Measurements from ENCODE around the gene GHDC.
"Not testable (repeated sequence)": the region's sequence is repeated elsewhere in the genome, so short reads cannot be mapped to it uniquely, and the experiment has no call there.

GHDC gene

GRCh38 chr17:42191275-42191608 lies 3.1 kb downstream of the GHDC start:
- Histone ChIP-seq H3K27ac (ENCODE audit: low read length) (no peak overlapping the region), H3K4me1 (ENCODE audit: control insufficient read depth, insufficient read depth, low read length) (peaks cover 18% of the 10 kb centered on the region), H3K36me3 (ENCODE audit: control insufficient read depth in 2 of 2, insufficient read depth in 2 of 2, low read length in 2 of 2) (no peaks in the 10 kb centered on the region), H3K4me3 (ENCODE audit: low read length in 2 of 2) (no peak overlapping the region), H3K9ac (ENCODE audit: low read length in 2 of 2) (no peak overlapping the region), H3K27me3 (ENCODE audit: control insufficient read depth in 1 of 2, insufficient read depth in 2 of 2, low read length in 2 of 2) (no peaks in the 10 kb centered on the region), H3K9me3 (ENCODE audit: control insufficient read depth in 2 of 2, low read length in 2 of 2) (no peaks in the 10 kb centered on the region)

DNA sequence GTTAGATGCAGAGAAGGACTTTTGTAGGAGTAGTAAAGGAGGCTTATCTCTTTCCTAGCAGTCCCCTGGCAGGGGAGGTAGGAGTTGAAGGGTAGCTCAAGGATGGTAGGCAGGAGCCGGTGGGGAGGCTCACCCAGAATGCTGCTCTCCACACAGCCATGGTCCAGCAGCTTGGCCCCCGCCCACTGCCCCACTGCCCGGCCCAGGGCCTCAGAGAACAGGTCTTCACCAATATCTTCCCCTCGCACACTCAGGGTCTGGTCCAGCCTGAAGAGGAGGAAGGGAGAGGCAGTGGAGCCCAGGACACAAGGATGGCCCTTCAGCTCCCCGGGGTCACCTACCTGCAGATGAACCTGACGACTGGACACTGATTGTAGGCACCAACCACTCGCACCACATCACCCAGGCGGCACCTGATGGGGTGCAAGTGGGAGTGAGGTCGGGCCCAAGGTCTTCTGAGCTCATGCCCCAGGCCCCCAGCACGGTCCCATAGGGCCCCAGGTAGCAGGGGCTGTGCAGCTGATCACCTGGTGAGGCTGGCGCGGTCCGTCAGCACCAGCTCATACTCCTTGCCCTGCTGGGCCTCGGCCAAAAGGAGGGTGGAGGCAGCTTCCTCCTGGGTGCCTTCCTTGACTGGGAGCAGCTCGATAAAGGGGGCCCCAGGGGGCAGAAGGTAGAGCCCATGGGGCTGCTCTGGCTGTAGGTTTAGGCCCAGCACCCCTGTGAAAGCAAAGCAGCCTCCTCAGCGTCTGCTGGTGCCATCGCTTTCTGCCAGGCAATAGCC lies 3.6 kb downstream of the GHDC start:
- peaks cover 18% of the 10 kb centered on the region for H3K4me1 ChIP-seq (ENCODE audit: control insufficient read depth, insufficient read depth, low read length)
- no peaks in the 10 kb centered on the region for H3K36me3 ChIP-seq (ENCODE audit: control insufficient read depth in 2 of 2, insufficient read depth in 2 of 2, low read length in 2 of 2)
- no peak overlapping the region for H3K4me3 ChIP-seq (ENCODE audit: low read length in 2 of 2)
- no peaks in the 10 kb centered on the region for H3K27me3 ChIP-seq (ENCODE audit: control insufficient read depth in 1 of 2, insufficient read depth in 2 of 2, low read length in 2 of 2)
- no peaks in the 10 kb centered on the region for H3K9me3 ChIP-seq (ENCODE audit: control insufficient read depth in 2 of 2, low read length in 2 of 2)
- no peak overlapping the region for H3K9ac ChIP-seq (ENCODE audit: low read length in 2 of 2)
- H3K27ac ChIP-seq (ENCODE audit: low read length) = no peak overlapping the region

GRCh38 chr17:42189651-42189965 lies 4.7 kb downstream of the GHDC start:
- Histone ChIP-seq H3K36me3 (ENCODE audit: control insufficient read depth in 2 of 2, insufficient read depth in 2 of 2, low read length in 2 of 2) (no peaks in the 10 kb centered on the region), H3K27ac (ENCODE audit: low read length) (no peak overlapping the region), H3K4me1 (ENCODE audit: control insufficient read depth, insufficient read depth, low read length) (peaks cover 21% of the 10 kb centered on the region), H3K9me3 (ENCODE audit: control insufficient read depth in 2 of 2, low read length in 2 of 2) (no peaks in the 10 kb centered on the region), H3K4me3 (ENCODE audit: low read length in 2 of 2) (no peak overlapping the region), H3K27me3 (ENCODE audit: control insufficient read depth in 1 of 2, insufficient read depth in 2 of 2, low read length in 2 of 2) (no peaks in the 10 kb centered on the region), H3K9ac (ENCODE audit: low read length in 2 of 2) (no peak overlapping the region)

DNA sequence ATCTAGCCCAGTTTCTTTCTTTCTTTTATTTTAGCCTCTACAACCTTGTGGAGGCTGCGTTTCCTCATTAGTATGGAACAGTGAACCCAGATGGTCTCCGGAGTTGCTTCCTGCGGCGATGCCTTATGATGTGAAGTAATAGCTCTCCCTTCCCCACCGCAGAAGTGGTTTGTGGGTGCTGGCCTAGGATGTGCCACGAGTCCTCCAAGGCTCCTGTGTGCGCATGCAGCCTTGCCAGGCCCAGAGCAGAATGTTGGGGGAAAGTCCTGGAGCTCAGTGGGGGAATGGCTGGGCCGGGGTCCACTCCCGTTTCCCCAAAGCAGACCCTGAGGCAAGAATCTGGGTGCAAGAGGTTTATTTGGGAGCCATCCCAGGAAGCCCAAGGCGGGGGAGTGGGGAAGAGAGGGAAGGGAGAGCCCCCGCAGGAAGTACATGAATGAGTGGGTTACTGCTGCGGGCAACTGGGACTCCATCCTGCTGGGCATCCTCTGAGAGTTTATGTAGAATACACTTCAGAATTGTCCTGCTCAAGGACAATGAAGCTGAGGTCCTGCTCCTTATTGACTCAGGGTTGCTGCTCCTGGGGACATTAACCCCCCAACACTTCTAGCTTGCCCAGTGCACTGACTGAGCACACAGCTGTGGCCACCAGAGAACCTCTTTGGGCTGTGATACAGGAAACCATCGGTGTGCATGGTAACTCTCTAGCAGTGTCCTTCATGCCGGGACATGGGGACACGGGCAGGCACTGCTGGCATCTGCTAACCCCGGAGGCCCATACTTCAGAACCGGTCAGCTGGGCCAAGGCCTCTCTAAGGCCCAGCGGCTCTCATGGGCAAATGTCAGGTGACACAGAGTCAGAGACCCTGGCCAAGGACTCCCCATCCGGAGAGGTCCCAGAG lies 5.3 kb downstream of the GHDC start:
- no peak overlapping the region for H3K9ac ChIP-seq (ENCODE audit: low read length in 2 of 2)
- no peaks in the 10 kb centered on the region for H3K27me3 ChIP-seq (ENCODE audit: control insufficient read depth in 1 of 2, insufficient read depth in 2 of 2, low read length in 2 of 2)
- H3K27ac ChIP-seq (ENCODE audit: low read length) = no peak overlapping the region
- H3K9me3 ChIP-seq (ENCODE audit: control insufficient read depth in 2 of 2, low read length in 2 of 2) = no peaks in the 10 kb centered on the region
- H3K36me3 ChIP-seq (ENCODE audit: control insufficient read depth in 2 of 2, insufficient read depth in 2 of 2, low read length in 2 of 2) = no peaks in the 10 kb centered on the region
- no peak overlapping the region for H3K4me3 ChIP-seq (ENCODE audit: low read length in 2 of 2)
- H3K4me1 ChIP-seq (ENCODE audit: control insufficient read depth, insufficient read depth, low read length) = peaks cover 23% of the 10 kb centered on the region

- peaks cover 22% of the 10 kb centered on the region for H3K4me1 ChIP-seq (ENCODE audit: control insufficient read depth, insufficient read depth, low read length)
- no peak overlapping the region for H3K9ac ChIP-seq (ENCODE audit: low read length in 2 of 2)
- no peak overlapping the region for H3K27ac ChIP-seq (ENCODE audit: low read length)
- H3K4me3 ChIP-seq (ENCODE audit: low read length in 2 of 2) = no peak overlapping the region
- no peaks in the 10 kb centered on the region for H3K9me3 ChIP-seq (ENCODE audit: control insufficient read depth in 2 of 2, low read length in 2 of 2)
- H3K36me3 ChIP-seq (ENCODE audit: control insufficient read depth in 2 of 2, insufficient read depth in 2 of 2, low read length in 2 of 2) = no peaks in the 10 kb centered on the region
- H3K27me3 ChIP-seq (ENCODE audit: control insufficient read depth in 1 of 2, insufficient read depth in 2 of 2, low read length in 2 of 2) = no peaks in the 10 kb centered on the region
These were observed 6.5 kb downstream of the GHDC start for GRCh38 chr17:42187833-42188232.

GRCh38 chr17:42186191-42186590 lies 8.1 kb downstream of the GHDC start:
- H3K27me3 ChIP-seq (ENCODE audit: control insufficient read depth in 1 of 2, insufficient read depth in 2 of 2, low read length in 2 of 2) = peaks cover 8 to 11% of the 10 kb centered on the region in 2 donors
- peaks cover 20% of the 10 kb centered on the region for H3K4me1 ChIP-seq (ENCODE audit: control insufficient read depth, insufficient read depth, low read length)
- not testable (repeated sequence) for H3K9ac ChIP-seq (ENCODE audit: low read length in 2 of 2); H3K27ac ChIP-seq (ENCODE audit: low read length); H3K9me3 ChIP-seq (ENCODE audit: control insufficient read depth in 2 of 2, low read length in 2 of 2); H3K36me3 ChIP-seq (ENCODE audit: control insufficient read depth in 2 of 2, insufficient read depth in 2 of 2, low read length in 2 of 2); H3K4me3 ChIP-seq (ENCODE audit: low read length in 2 of 2)

DNA sequence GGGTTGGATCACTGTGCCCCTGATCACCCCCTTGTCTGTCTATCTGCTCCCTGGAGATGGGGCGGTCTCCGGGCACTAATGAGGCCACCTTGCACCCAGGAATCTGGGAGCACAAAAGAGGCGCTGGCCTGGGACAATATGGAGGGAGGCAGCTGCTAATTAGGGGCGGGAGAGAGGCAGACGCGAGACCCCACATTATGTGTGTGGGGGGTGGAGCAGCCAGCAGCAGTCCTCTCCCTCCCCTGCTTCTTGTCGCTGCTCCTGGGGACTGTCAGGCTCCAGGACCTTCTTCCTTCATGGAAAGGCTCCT lies 8.7 kb downstream of the GHDC start:
- no peaks in the 10 kb centered on the region for H3K36me3 ChIP-seq (ENCODE audit: control insufficient read depth in 2 of 2, insufficient read depth in 2 of 2, low read length in 2 of 2)
- H3K9ac ChIP-seq (ENCODE audit: low read length in 2 of 2) = no peak overlapping the region
- no peak overlapping the region for H3K4me3 ChIP-seq (ENCODE audit: low read length in 2 of 2)
- no peaks in the 10 kb centered on the region for H3K9me3 ChIP-seq (ENCODE audit: control insufficient read depth in 2 of 2, low read length in 2 of 2)
- peaks cover 14% of the 10 kb centered on the region in 2 donors for H3K27me3 ChIP-seq (ENCODE audit: control insufficient read depth in 1 of 2, insufficient read depth in 2 of 2, low read length in 2 of 2)
- H3K27ac ChIP-seq (ENCODE audit: low read length) = no peak overlapping the region
- H3K4me1 ChIP-seq (ENCODE audit: control insufficient read depth, insufficient read depth, low read length) = peaks cover 23% of the 10 kb centered on the region

DNA sequence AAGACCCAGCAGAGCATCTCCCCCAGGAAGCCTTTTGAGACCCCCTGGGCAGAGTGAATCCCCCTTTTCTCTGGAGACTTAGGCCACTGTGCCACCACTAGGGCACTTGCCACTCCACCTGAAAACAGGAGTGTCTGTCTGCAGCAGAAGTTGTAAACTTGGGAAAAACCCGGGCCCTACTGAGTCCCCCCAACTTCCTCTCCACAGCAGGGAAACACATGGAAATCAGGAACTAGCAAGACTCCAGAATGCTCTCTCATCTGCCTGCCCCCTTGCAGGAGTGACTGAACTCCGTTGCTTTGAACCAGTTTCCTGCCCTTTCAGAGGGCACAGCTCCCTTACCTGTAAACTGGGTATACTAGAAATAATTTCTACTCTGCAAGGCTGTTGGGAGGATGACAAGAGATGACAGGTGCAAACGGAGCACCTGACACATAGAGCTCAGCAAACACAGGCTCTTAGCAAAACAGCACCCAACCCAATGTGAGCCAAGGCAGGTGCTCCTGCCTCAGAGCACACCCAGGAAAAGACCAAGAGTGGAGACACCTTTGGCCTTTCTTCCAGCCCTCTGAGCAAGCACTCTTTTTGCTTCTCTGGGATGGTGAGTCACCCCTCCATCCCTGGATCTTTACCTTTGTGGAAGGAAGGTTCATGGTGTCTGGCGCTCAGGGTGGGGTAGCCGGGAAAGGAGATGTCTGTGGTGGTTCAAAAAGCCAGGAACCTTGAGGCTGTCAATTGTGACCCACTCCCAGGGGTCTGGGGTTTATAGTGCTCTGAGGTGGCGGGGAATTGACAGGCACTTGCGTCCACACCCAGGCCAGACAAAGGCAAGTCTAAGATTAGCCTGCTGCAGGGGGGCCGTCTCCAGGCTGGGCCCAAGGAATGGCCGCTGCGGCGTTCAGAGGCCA lies 9.3 kb downstream of the GHDC start, which contains the start of gene HCRT:
Gene HCRT (minus strand): TSS at position 740 of the 908 bp plus-strand sequence. CDS start 87 bp downstream, at position 653.
- H3K9ac ChIP-seq (ENCODE audit: low read length in 2 of 2) = peak within 1 kb of the TSS in 1 of 2 donors; percentile 50
- H3K9me3 ChIP-seq (ENCODE audit: control insufficient read depth in 2 of 2, low read length in 2 of 2) = no peaks in the 10 kb centered on the region
- H3K4me3 ChIP-seq (ENCODE audit: low read length in 2 of 2) = peak within 1 kb of the TSS; percentile 68 to 80
- H3K27ac ChIP-seq (ENCODE audit: low read length) = no peak within 1 kb of the TSS
- H3K4me1 ChIP-seq (ENCODE audit: control insufficient read depth, insufficient read depth, low read length) = peaks cover 23% of the 10 kb centered on the region
- H3K27me3 ChIP-seq (ENCODE audit: control insufficient read depth in 1 of 2, insufficient read depth in 2 of 2, low read length in 2 of 2) = peaks cover 18% of the 10 kb centered on the region in 2 donors
- no peaks in the 10 kb centered on the region for H3K36me3 ChIP-seq (ENCODE audit: control insufficient read depth in 2 of 2, insufficient read depth in 2 of 2, low read length in 2 of 2)

- Histone ChIP-seq H3K27ac (ENCODE audit: low read length) (no peak overlapping the region), H3K9ac (ENCODE audit: low read length in 2 of 2) (peak overlapping the region; percentile 50 to 69), H3K27me3 (ENCODE audit: control insufficient read depth in 1 of 2, insufficient read depth in 2 of 2, low read length in 2 of 2) (peaks cover 18 to 26% of the 10 kb centered on the region in 2 donors), H3K36me3 (ENCODE audit: control insufficient read depth in 2 of 2, insufficient read depth in 2 of 2, low read length in 2 of 2) (no peaks in the 10 kb centered on the region), H3K4me3 (ENCODE audit: low read length in 2 of 2) (peak overlapping the region; percentile 68 to 80), H3K4me1 (ENCODE audit: control insufficient read depth, insufficient read depth, low read length) (peaks cover 23% of the 10 kb centered on the region), H3K9me3 (ENCODE audit: control insufficient read depth in 2 of 2, low read length in 2 of 2) (no peaks in the 10 kb centered on the region)
These were observed 10.3 kb downstream of the GHDC start for GRCh38 chr17:42183741-42184711.
